Muscle of back (tissue), 11 donors: Measurements from ENCODE around the gene EIF5AL1. TPM values are rescaled to one million over a fixed set of nuclear protein-coding genes. Genes with fewer than 3 reads are reported as not detected.
"Not testable (repeated sequence)": the region's sequence is repeated elsewhere in the genome, so short reads cannot be mapped to it uniquely, and the experiment has no call there.

Experiments
- DNase-seq, 3 donors: peaks; one replicate each; pipeline versions ENCODE4 v3.0.0 to v3.0.0-alpha.2; 2013
- polyA plus RNA-seq, 10 donors: library from polyadenylated mRNA; unstranded; fragments of 120-200 nt; gene quantifications; one replicate each; pipeline ENCODE4 v1.2.1, GENCODE V29; 2013; ENCODE audit not compliant: insufficient read length in 10 of 10

Gene EIF5AL1
- polyA plus RNA-seq, 10 donors, result 0.11 to 4.1 (median 2.8) TPM; not detected in 1

DNA sequence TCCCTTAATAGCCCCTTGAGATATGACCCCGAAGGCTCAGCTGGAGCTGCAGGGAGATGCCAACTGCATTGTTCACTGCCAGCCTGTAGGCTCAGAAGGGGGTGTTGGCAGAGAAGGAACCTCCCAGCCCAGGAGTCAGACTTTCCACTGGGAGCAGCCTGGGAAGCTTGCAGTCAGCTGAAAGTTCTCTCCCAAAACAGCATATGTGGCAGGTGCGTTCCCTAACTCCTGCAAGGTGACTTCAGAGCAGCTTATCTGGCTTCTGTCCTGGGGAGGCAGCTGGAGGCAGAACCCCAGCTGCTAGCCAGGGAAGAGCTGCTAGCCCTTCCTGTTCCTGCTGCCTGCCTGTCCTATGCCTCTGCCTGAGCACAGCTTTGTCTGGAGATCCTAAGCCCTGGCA is 39.8 kb downstream of the EIF5AL1 start:
- no peak for DNase-seq

DNA sequence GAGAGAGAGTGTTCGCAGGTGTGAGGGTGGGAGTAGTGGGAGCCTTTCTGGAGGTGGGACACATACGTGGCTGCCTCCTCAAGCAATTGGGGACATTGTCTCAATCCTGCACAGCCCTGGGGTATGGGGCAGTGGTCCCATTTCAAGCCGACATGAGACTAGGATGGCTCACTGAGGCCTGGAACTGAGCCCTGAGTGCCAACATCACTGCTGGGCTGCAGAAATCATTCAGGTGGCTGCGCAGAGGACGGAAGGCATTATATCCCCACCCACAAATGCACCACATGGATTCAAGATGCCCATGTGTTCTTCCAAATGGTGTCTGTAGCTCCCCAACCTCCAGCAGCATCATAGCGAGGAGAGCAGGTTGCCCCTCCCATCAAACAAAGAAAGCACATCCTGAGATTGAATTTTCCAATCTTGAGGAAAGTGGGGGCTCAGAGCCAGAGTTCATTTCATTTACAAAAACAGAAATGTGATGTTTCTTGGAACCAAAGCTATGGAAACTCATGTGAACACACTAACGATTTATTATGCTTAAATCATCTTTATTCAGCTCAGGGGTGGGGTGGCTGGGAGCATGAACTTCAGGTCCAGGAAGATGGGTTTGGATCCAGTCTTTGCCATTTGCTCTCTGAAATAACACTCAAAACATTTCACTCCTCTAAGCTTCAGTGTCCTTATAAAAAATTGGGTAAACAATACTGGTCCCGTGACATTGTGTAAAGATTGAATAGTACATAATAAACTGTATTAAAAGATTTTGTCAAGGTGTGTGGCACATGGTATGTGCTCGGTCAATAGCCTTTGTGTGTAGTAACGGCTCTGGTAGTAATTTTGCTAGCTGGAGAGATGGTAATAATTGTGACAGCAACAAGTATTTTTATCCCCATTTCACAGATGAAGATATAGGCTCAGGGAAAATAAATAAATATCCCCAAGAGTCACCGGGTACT is 43.3 kb downstream of the EIF5AL1 start:
- DNase-seq, result peak in 2 of 3 donors; percentile 8 to 27

DNA sequence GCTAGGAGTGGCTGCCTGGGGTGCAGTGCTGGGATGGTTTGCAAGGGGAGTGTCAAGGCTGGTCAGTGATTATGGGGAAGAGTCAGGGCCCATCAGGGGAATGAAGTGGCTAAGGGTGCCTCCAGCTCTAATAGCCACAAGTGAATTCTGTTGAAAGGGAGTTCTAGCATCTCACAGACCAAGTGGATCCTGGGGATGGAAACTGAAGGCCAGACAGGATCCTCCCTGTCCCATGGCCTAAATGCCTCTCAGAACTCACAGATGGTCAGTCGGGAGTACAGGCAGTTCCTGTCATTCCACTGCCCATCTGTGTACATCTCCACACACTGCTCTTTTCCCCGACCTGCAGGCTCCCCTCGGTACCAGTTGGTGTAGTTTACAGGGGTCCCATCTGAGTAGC is 44.6 kb downstream of the EIF5AL1 start:
- DNase-seq, result not testable (repeated sequence)

DNA sequence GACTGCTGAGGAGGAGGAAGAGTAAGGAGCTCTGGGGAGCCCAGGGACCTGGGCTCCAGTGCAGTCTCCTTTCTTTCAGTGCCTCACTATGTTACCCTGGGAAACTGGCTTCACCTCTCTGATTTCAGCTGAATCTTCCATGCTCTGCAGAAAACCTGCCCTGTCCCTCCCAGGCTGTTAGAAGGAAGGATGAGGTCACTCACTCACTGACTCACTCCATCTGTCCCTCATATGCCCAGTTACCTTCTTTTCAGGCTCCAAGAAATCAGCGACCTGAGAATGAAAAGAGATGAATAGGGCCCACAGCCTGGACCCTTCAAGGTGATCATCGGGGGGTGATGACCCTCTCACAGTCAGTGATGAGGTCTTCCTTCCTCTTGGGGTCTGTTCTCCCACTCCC is 47.4 kb downstream of the EIF5AL1 start:
- no peak for DNase-seq

DNA sequence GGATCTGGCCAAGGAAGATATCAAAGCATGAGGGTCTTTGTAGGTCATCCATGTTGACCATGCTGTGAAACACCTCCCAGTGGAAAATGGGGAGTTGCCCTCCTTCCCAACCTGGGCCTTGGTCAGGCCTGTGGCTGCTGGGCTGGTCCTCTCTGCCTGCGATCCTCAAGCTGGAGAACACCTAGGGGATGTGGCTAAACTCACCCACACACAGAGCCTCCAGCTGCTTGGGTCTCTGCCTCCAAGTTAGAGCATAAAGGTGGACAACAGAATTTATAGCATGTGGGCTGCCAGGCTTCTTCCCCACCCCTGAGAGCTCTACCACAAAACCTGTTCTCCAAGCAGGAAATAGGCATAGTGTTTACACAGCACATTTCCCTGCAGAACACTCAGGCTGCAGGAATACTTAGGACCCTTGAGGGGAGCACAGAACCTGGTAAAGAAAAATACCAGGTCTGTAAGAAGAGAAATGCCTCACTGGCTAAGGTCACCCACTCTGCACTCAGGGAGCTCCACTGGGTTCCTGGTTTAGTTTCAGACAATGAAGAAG is 47.9 kb downstream of the EIF5AL1 start, which contains the start of gene SFTPA2:
SFTPA2 (minus strand) TSS at position 248 of the 550 bp plus-strand sequence. CDS start 924 bp downstream, outside the sequence.
- DNase-seq, result no peak

DNA sequence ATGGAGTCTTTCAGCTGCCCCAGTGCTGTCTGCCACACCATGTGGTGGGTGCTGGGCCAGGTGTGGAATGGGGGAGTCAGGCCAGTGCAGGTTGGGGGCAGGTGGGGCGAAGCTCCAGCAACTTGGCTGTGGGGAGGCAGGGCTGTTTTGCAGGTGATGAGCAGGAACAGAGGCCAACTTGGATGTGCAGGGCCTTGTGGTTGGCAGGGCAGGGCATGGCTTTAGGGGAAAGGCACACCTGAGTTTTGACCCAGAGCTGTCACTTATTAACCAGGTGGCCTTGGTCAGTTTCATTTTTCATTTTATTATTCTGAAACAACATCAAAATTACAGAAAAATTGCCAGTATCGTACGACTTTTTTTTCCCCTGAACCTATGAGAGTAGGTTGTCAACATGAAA is 48.9 kb downstream of the EIF5AL1 start:
- no peak for DNase-seq

DNA sequence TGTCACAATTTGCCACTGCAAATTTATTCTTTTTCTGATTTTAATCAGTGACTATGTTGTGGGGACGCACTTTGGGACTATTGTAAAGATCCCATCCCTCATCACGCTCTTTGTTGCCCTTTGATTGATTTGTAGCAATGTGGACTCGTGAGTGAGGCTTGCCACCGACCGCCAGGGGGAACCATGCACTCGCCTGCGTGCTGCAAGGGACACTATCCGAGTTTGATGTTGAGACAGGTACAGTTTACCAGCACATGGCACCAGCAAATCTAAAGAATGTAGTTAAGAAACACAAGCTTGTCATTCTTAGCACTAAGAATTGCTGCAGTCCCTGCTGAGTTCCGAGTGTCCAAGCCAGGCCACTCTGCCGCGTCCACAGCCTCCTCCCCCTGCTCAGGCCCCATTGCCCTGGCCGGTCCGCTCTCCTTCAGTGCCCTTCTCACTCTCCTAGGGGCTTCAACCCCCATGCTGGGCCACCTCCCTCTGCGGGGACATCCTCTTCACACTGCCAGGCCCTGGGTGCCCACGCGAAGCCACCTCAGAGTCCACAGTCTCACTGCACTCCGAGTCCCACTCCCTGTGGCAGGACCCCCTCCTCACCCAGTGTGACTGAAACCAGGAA is 49.9 kb downstream of the EIF5AL1 start:
- peak; percentile 24 to 75 (median 44) for DNase-seq

DNA sequence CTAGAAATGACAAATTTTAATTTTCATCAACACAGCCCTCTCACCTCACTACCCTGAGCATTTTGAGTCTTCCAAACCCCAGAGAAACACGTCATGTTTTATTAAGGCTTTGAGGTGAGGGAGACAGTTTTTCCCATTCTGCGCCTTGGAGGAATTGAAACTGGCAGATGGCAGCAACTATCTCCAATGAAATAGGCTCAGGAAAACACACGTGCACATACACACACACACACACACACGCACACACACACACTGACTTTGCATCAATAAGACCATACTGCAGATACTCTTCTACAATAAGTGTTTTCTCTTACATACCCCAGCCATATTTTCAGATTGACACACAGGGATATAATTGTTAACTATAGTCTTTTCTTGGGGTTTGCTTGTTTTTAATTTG is 51.1 kb downstream of the EIF5AL1 start:
- no peak for DNase-seq

Other genes starting within 250 kb of the EIF5AL1 start
- gene PPIF, start 165.1 kb upstream of the EIF5AL1 start, polyA plus RNA-seq, result 10 to 100 TPM; 17.4 to 26.7 (median 22.9) TPM
- 10 to 100 TPM; 52.3 to 71.5 (median 59.3) TPM for gene ZCCHC24, start 66.9 kb upstream of the EIF5AL1 start, polyA plus RNA-seq
- gene SFTPA2, start 47.9 kb downstream of the EIF5AL1 start, polyA plus RNA-seq, result under 1 TPM in 2 of 10 donors, not detected in 8; 0.10 to 0.50 TPM
- gene SFTPA1, start 98.4 kb downstream of the EIF5AL1 start, polyA plus RNA-seq, result not detected
- 1 to 10 TPM; 1.1 to 3.9 (median 2.5) TPM for gene NUTM2B, start 190.7 kb downstream of the EIF5AL1 start, polyA plus RNA-seq